ENCODE data around the gene ABITRAM.

DNA sequence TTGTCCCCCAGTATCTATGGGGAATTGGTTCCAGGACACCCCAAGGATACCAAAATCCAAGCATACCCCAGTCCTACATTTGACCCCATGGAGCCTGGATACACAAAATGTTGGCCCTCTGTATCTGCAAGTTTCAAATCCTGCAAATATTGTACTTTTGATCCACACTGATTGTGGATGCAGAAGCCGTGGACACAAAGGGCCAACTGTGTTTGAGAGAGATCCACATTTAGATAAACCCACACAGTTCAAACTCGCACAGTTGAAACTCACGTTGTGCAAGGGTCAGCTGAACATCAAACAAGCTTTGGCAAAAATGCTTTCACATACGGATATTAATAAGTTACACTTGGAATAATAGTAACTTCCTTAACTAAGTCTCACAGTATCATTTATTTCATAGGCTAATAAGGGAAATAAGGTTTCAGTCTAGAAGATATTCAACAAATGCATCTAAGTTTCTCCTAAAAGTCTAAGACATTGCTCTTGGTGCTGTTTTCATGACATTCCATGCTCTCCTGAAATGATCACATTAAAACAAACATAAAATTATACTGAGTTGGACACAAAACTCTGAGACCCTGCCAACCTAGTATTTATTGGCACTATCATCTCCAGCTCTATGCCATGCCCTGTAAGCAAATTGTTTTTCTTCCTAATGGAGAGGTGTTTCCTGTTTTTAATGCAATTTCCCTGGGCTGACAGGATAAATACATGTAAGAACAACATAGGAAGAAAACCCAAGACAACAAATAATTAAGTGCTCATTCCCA, 39.8 kb upstream of the ABITRAM start:
- no peak for TF ChIP-seq CTCF (IDR thresholded peaks at IDR 0.05)
- no peak for TF ChIP-seq EP300 (IDR thresholded peaks at IDR 0.05)
